Endothelial cell of umbilical vein (primary cell): ENCODE results near the gene VPS33B. TPM values are rescaled to one million over a fixed set of nuclear protein-coding genes. Genes with fewer than 3 reads are reported as not detected.

Experiments
- BruUV-seq: library from RNA; stranded (reverse); fragments of 400-500 nt; replicated peaks from 2 replicates; lab custom pipeline; 2021; lab: Mats Ljungman, UMichigan
- CTCF ChIA-PET: fragments of 300-600, 350-600 bp; sonication (Branson Sonifier 250); formaldehyde crosslinking; loops from one replicate; lab custom pipeline; 2021; ENCODE audit warnings: antibody characterized with exemption, inconsistent platforms; lab: Charles Lee
- POLR2A ChIA-PET: fragments of 300-600, 350-600 bp; sonication (Branson Sonifier 250); formaldehyde crosslinking; loops from one replicate; lab custom pipeline; 2021; ENCODE audit warnings: antibody characterized with exemption, inconsistent platforms; lab: Charles Lee
- DNase-seq: peaks from one replicate; pipeline ENCODE4 v3.0.0-alpha.2; 2011; ENCODE audit warnings: low read depth, low spot score
- FAIRE-seq: peaks from 2 replicates; lab custom pipeline; 2011; peaks lifted over from hg19 to GRCh38; lab: Jason Lieb, UNC
- H2AFZ ChIP-seq: 2 replicates; pipeline ENCODE4 v1.6.0; 2012; ENCODE audit warnings: low read depth, low read length, control low read depth, inconsistent platforms
- H3K27ac ChIP-seq: 2 replicates; pipeline ENCODE4 v1.5.1; 2011; ENCODE audit warnings: low read depth, mild to moderate bottlenecking, control low read depth, low read length, moderate library complexity; ENCODE audit not compliant: insufficient read depth
- H3K27me3 ChIP-seq, 2 experiments: 2 replicates each; pipeline versions ENCODE4 v1.6.0 to v1.6.1; 2011; ENCODE audit warnings: low read length in 2 of 2, mixed read lengths in 1 of 2; ENCODE audit not compliant: control insufficient read depth in 2 of 2, insufficient read depth in 2 of 2
- H3K36me3 ChIP-seq, 2 experiments: 2 replicates in 1 of 2; 3 replicates in 1 of 2; pipeline ENCODE4 v1.5.1; 2011; ENCODE audit warnings: low read length in 2 of 2, mild to moderate bottlenecking in 1 of 2, moderate library complexity in 1 of 2; ENCODE audit not compliant: control insufficient read depth in 2 of 2, insufficient read depth in 2 of 2; ENCODE audit errors: extremely low read depth in 1 of 2
- H3K4me1 ChIP-seq: 3 replicates; pipeline ENCODE4 v1.5.1; 2011; ENCODE audit warnings: mild to moderate bottlenecking, low read length; ENCODE audit not compliant: control insufficient read depth, insufficient read depth; ENCODE audit errors: extremely low read depth
- H3K4me2 ChIP-seq: 2 replicates; pipeline ENCODE4 v1.6.1; 2011; ENCODE audit warnings: low read length, control low read depth, mixed read lengths; ENCODE audit not compliant: insufficient read depth
- H3K4me3 ChIP-seq, 3 experiments: fragments of 200-600 bp in 1 of 3; sonication (generic), shearing (Covaris generic) in 1 of 3; replicated peaks in 1 of 3; 2 replicates each; pipeline ENCODE4 v1.5.1; 2011 to 2016; ENCODE audit warnings: control low read depth in 3 of 3, low read length in 3 of 3, mild to moderate bottlenecking in 2 of 3, inconsistent platforms in 1 of 3, low read depth in 1 of 3, moderate library complexity in 1 of 3; ENCODE audit not compliant: insufficient read depth in 1 of 3
- H3K79me2 ChIP-seq: 2 replicates; pipeline ENCODE4 v1.6.0; 2012; ENCODE audit warnings: low read length, inconsistent platforms; ENCODE audit not compliant: control insufficient read depth, insufficient read depth
- H3K9ac ChIP-seq: replicated peaks from 2 replicates; pipeline ENCODE3; 2011; ENCODE audit warnings: low read length, control low read depth; ENCODE audit not compliant: insufficient read depth; ENCODE audit errors: extremely low read depth
- H3K9me1 ChIP-seq: replicated peaks from 3 replicates; pipeline ENCODE4 v1.6.0; 2011; ENCODE audit warnings: mild to moderate bottlenecking, low read length; ENCODE audit not compliant: control insufficient read depth, insufficient read depth; ENCODE audit errors: extremely low read depth
- H3K9me3 ChIP-seq: replicated peaks from 2 replicates; pipeline ENCODE4 v1.5.1; 2012; ENCODE audit warnings: low read length, inconsistent platforms; ENCODE audit not compliant: control insufficient read depth, insufficient read depth
- H4K20me1 ChIP-seq: replicated peaks from 2 replicates; pipeline ENCODE3; 2011; ENCODE audit warnings: mild to moderate bottlenecking, low read length; ENCODE audit not compliant: control insufficient read depth, insufficient read depth; ENCODE audit errors: extremely low read depth
- CTCF ChIP-seq, 2 donors: IDR thresholded peaks; 1 replicate in 1 of 2; 2 replicates in 1 of 2; pipeline ENCODE4 v1.5.1; 2011; ENCODE audit warnings: low read length in 2 of 2, mild to moderate bottlenecking in 2 of 2, moderate library complexity in 2 of 2, control low read depth in 1 of 2, inconsistent platforms in 1 of 2, low read depth in 1 of 2; ENCODE audit not compliant: insufficient read depth in 1 of 2; ENCODE audit errors: extremely low read depth in 1 of 2
- EZH2 ChIP-seq: IDR thresholded peaks from 2 replicates; pipeline ENCODE4 v1.6.1; 2012; ENCODE audit warnings: borderline replicate concordance, low read depth, mild to moderate bottlenecking, moderate library complexity, low read length, inconsistent platforms; ENCODE audit not compliant: severe bottlenecking
- FOS ChIP-seq: IDR thresholded peaks from 2 replicates; pipeline ENCODE4 v1.6.1; 2011; ENCODE audit warnings: mild to moderate bottlenecking, low read length, moderate library complexity, borderline replicate concordance; ENCODE audit not compliant: insufficient read depth
- GATA2 ChIP-seq: IDR thresholded peaks from 2 replicates; pipeline ENCODE4 v1.7.0; 2011; ENCODE audit warnings: low read depth, mild to moderate bottlenecking, moderate library complexity, mixed read lengths, low read length; ENCODE audit not compliant: insufficient read length, insufficient read depth
- JUN ChIP-seq: IDR thresholded peaks from 2 replicates; pipeline ENCODE4 v1.6.1; 2011; ENCODE audit warnings: borderline replicate concordance, low read depth; ENCODE audit not compliant: insufficient read length, insufficient read depth
- MYC ChIP-seq: IDR thresholded peaks from one replicate; pipeline ENCODE4 v1.6.1; 2011; ENCODE audit warnings: mild to moderate bottlenecking, low read depth, low read length
- POLR2A ChIP-seq: IDR thresholded peaks from 2 replicates; pipeline ENCODE4 v1.6.1; 2012; ENCODE audit warnings: low read depth, mild to moderate bottlenecking, control low read depth, low read length
- POLR2AphosphoS5 ChIP-seq: IDR thresholded peaks from 2 replicates; pipeline ENCODE4 v1.6.1; 2012; ENCODE audit warnings: low read depth, mild to moderate bottlenecking, control low read depth, low read length, moderate library complexity; ENCODE audit not compliant: insufficient read depth
- dilution Hi-C: fragments of 300-500 bp; cut with MboI; formaldehyde crosslinking; loops from one replicate; pipeline ENCODE4 v1.15.0; 2019; ENCODE audit warnings: low sequenced_read_pairs; ENCODE audit not compliant: extremely low pct_ligation_motif_present
- intact Hi-C: fragments of 100-400 bp; cut with micrococcal nuclease; formaldehyde crosslinking; loops from one replicate; pipeline ENCODE4 v1.10.0; 2022
- polyA plus RNA-seq, 4 experiments: library from polyadenylated mRNA; depleted of rRNA in 3 of 4; stranded (reverse) in 3 of 4; unstranded in 1 of 4; fragments of >200 nt; gene quantifications; 2 replicates each; pipeline versions ENCODE4 v1.2.1 to v1.2.3, GENCODE V29; 2011 to 2012; ENCODE audit warnings: missing spikeins in 1 of 4
- total RNA-seq: library from RNA; stranded (reverse); gene quantifications from 2 replicates; pipeline ENCODE4 v1.2.3, GENCODE V29; 2021
- TF ChIP-seq, protein P1 (sequence below): IDR thresholded peaks from 2 replicates; pipeline ENCODE4 v1.6.1; 2011; ENCODE audit not compliant: insufficient read depth, insufficient read length

VPS33B gene
- total and polyA plus RNA-seq, 2 donors (not counting 3 experiments of a cell fraction or from before 2014, with no cell fraction given) = 11.8 to 14.2 TPM

DNA sequence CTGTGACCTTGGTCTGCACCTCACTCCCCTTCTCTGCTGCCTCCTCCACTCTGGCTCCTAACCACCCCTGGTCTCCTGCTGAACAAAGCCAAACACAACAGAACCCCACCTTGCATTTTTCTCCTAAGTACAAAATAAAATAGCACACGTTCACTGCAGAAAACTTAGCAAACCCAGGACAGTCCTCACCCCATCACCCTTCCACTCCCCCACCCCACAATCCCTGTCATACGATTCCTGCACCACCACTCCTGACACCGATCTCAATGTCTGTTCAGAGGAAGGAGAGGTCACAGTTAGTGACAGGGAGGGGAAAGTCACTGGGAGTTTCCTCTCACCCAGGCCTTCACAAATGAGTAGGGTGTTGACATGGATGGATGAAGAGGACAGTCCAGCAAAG lies 4.2 kb downstream of the VPS33B start:
- Histone ChIP-seq H3K9me3 (no peaks in the 10 kb centered on the region), H3K79me2 (peaks cover 32% of the 10 kb centered on the region), H3K9ac (no peak overlapping the region), H3K4me3 (no peak overlapping the region), H3K36me3 (peaks cover 2 to 4% of the 10 kb centered on the region in 2 experiments), H4K20me1 (no peaks in the 10 kb centered on the region), H3K27ac (no peak overlapping the region), H3K27me3 (no peaks in the 10 kb centered on the region), H3K4me2 (no peak overlapping the region), H2AFZ (no peak overlapping the region), H3K4me1 (peaks cover 14% of the 10 kb centered on the region), H3K9me1 (no peaks in the 10 kb centered on the region)
- dilution Hi-C loops = no loop called here
- intact Hi-C loops = no loop called here
- TF ChIP-seq MYC (no peak), EZH2 (no peak), GATA2 (no peak), FOS (no peak), POLR2AphosphoS5 (no peak), JUN (no peak), POLR2A (no peak), CTCF (IDR thresholded peaks at IDR 0.05; ENCODE audit: extremely low read depth in 1 of 2, insufficient read depth in 1 of 2, low read depth in 1 of 2, low read length in 2 of 2) (no peak)
- TF ChIP-seq, protein P1, sequence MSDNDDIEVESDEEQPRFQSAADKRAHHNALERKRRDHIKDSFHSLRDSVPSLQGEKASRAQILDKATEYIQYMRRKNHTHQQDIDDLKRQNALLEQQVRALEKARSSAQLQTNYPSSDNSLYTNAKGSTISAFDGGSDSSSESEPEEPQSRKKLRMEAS = no peak
- CTCF ChIA-PET = interaction anchor here (0.8 to 2.7 kb wide), 2 partner anchors 15 to 61 kb away, joined by 3 to 8 read pairs; no protein-coding TSS in a partner anchor
- FAIRE-seq = no peak
- POLR2A ChIA-PET = no interaction called here
- no TSS peak for BruUV-seq
- no peak for DNase-seq
